GM12878 (cell line): ENCODE data around the gene CFAP126. TPM values are rescaled to one million over a fixed set of nuclear protein-coding genes. Genes with fewer than 3 reads are reported as not detected.

Experiments used
- ATAC-seq: fragments of 200-7000 bp; cut with Tn5 transposase; 3 replicates; pipeline ENCODE4 v1.9.1; 2020; ENCODE audit warnings: mild to moderate bottlenecking, moderate library complexity
- BruUV-seq: library from RNA; stranded (reverse); fragments of 400-500 nt; replicated peaks from 2 replicates; lab custom pipeline; 2021; lab: Mats Ljungman, UMichigan
- CTCF ChIA-PET: fragments of 300-600 bp; sonication (Branson Sonifier 250); formaldehyde crosslinking; extraction: SDS; loops from one replicate; lab custom pipeline; 2021; ENCODE audit warnings: inconsistent platforms; lab: Yijun Ruan, JAX
- POLR2A ChIA-PET: fragments of 350-600 bp; formaldehyde crosslinking; extraction: SDS; loops from one replicate; lab custom pipeline; 2021; ENCODE audit warnings: inconsistent platforms; lab: Charles Lee
- RAD21 ChIA-PET: fragments of 300-600 bp; sonication (Branson Sonifier 250); formaldehyde crosslinking; loops from one replicate; lab custom pipeline; 2023; ENCODE audit warnings: antibody characterized with exemption; ENCODE audit not compliant: unreplicated experiment; lab: Charles Lee
- SMC1A ChIA-PET: fragments of 300-600 bp; sonication (Branson Sonifier 250); formaldehyde crosslinking; loops from one replicate; lab custom pipeline; 2023; ENCODE audit not compliant: unreplicated experiment, uncharacterized antibody; lab: Charles Lee
- DNase-seq: peaks from one replicate; pipeline ENCODE4 v3.0.0-alpha.2; 2011; ENCODE audit warnings: low read depth, low spot score
- FAIRE-seq: peaks from 3 replicates; lab custom pipeline; 2011; peaks lifted over from hg19 to GRCh38; lab: Jason Lieb, UNC
- H2AFZ ChIP-seq: 2 replicates; pipeline ENCODE4 v1.6.0; 2011; ENCODE audit warnings: low read depth, low read length, control low read depth; ENCODE audit not compliant: control insufficient read depth
- H3K27ac ChIP-seq: 2 replicates; pipeline ENCODE4 v1.5.1; 2011; ENCODE audit warnings: control low read depth; ENCODE audit not compliant: control insufficient read depth, insufficient read depth
- H3K27me3 ChIP-seq, 2 experiments: replicated peaks in 1 of 2; 2 replicates each; pipeline versions ENCODE4 v1.6.0 to v1.6.1; 2011; ENCODE audit warnings: low read length in 1 of 2; ENCODE audit not compliant: control insufficient read depth in 2 of 2, insufficient read depth in 2 of 2
- H3K36me3 ChIP-seq, 2 experiments: 2 replicates each; pipeline ENCODE4 v1.5.1; 2011; ENCODE audit warnings: low read length in 1 of 2; ENCODE audit not compliant: control insufficient read depth in 2 of 2, insufficient read depth in 2 of 2
- H3K4me1 ChIP-seq: 2 replicates; pipeline ENCODE4 v1.6.1; 2011; ENCODE audit warnings: mild to moderate bottlenecking, low read length, moderate library complexity, mixed read lengths; ENCODE audit not compliant: control insufficient read depth, insufficient read depth
- H3K4me2 ChIP-seq: 2 replicates; pipeline ENCODE4 v1.6.0; 2011; ENCODE audit warnings: control low read depth; ENCODE audit not compliant: control insufficient read depth, insufficient read depth
- H3K4me3 ChIP-seq: fragments of 200-600 bp; sonication (generic); 2 replicates; pipeline ENCODE4 v1.5.1; 2016
- H3K79me2 ChIP-seq: 2 replicates; pipeline ENCODE4 v1.6.0; 2011; ENCODE audit warnings: low read length; ENCODE audit not compliant: control insufficient read depth, insufficient read depth
- H3K9ac ChIP-seq: 2 replicates; pipeline ENCODE4 v1.8.0; 2011; ENCODE audit warnings: low read length, control low read depth, mixed read lengths; ENCODE audit not compliant: control insufficient read depth, insufficient read depth
- H3K9me3 ChIP-seq: replicated peaks from 3 replicates; pipeline ENCODE4 v1.5.1; 2011; ENCODE audit warnings: mild to moderate bottlenecking, low read length; ENCODE audit not compliant: control insufficient read depth, insufficient read depth
- H4K20me1 ChIP-seq: 2 replicates; pipeline ENCODE4 v1.6.0; 2011; ENCODE audit not compliant: control insufficient read depth, insufficient read depth
- ATF3 ChIP-seq: IDR thresholded peaks from 2 replicates; pipeline ENCODE4 v1.6.1; 2011; ENCODE audit warnings: low read depth, mild to moderate bottlenecking, low read length, moderate library complexity, borderline replicate concordance; ENCODE audit errors: extremely low read depth
- CREB1 ChIP-seq: IDR thresholded peaks from 2 replicates; pipeline ENCODE4 v1.6.1; 2012; ENCODE audit warnings: low read depth, mild to moderate bottlenecking, inconsistent platforms
- MEF2B ChIP-seq: fragments of 450-650 bp; IDR thresholded peaks from 2 replicates; pipeline ENCODE4 v1.6.1; 2018; ENCODE audit warnings: mild to moderate bottlenecking, moderate library complexity; ENCODE audit not compliant: partially characterized antibody, poor library complexity, severe bottlenecking
- NKRF ChIP-seq: fragments of 450-650 bp; conservative IDR thresholded peaks from 2 replicates; pipeline ENCODE4 v1.6.1; 2017; ENCODE audit warnings: mild to moderate bottlenecking, moderate library complexity
- PBX3 ChIP-seq: IDR thresholded peaks from 2 replicates; pipeline ENCODE4 v1.6.1; 2011; ENCODE audit warnings: mild to moderate bottlenecking, low read depth, low read length, moderate library complexity; ENCODE audit not compliant: insufficient replicate concordance
- PRDM15 ChIP-seq: fragments of 450-650 bp; formaldehyde crosslinking; IDR thresholded peaks from 2 replicates; pipeline ENCODE4 v1.4.0; 2020; ENCODE audit warnings: mild to moderate bottlenecking, moderate library complexity
- RBBP5 ChIP-seq: fragments of 200-600 bp; sonication (generic); conservative IDR thresholded peaks from 2 replicates; pipeline ENCODE4 v1.6.1; 2016
- RELA ChIP-seq: fragments of 450-650 bp; IDR thresholded peaks from 2 replicates; pipeline ENCODE4 v1.8.0; 2014; ENCODE audit warnings: borderline replicate concordance; ENCODE audit not compliant: partially characterized antibody
- SP1 ChIP-seq: IDR thresholded peaks from one replicate; pipeline ENCODE4 v1.6.1; 2011; ENCODE audit warnings: low read depth, low read length
- ZSCAN29 ChIP-seq: fragments of 450-650 bp; IDR thresholded peaks from 2 replicates; pipeline ENCODE4 v1.6.1; 2017; ENCODE audit warnings: mild to moderate bottlenecking, moderate library complexity
- ZZZ3 ChIP-seq: IDR thresholded peaks from 2 replicates; pipeline ENCODE4 v1.6.1; 2011; ENCODE audit warnings: low read depth; ENCODE audit not compliant: control insufficient read depth, insufficient read length
- WGBS: methylation state at CpG from one replicate; pipeline ENCODE4 v1.1.6; 2016; ENCODE audit warnings: low lambda C conversion rate; ENCODE audit not compliant: insufficient replicate concordance, insufficient coverage; ENCODE audit errors: missing lambda C conversion rate; 5-methylcytosine and 5-hydroxymethylcytosine counted together
- in situ Hi-C: fragments of 300-500 bp; cut with MboI; formaldehyde crosslinking; loops from 9 replicates; pipeline ENCODE4 v1.14.3; 2018; ENCODE audit warnings: mixed read lengths
- intact Hi-C: fragments of 100-400 bp; cut with micrococcal nuclease; formaldehyde crosslinking; loops from one replicate; pipeline ENCODE4 v1.14.2; 2022; ENCODE audit not compliant: unreplicated experiment
- polyA plus RNA-seq, 11 experiments: library from polyadenylated mRNA; depleted of rRNA in 4 of 11; unstranded in 6 of 11; stranded (reverse) in 5 of 11; fragments of >200 nt; fragmentation: Nextera tagmentation in 4 of 11; fragmentation: Illumina TruSeq in 1 of 11; extraction: Ambion mirVana in 4 of 11; extraction: Trizol in 1 of 11; gene quantifications; 1 replicate in 1 of 11; 2 replicates in 10 of 11; pipeline versions ENCODE4 v1.2.1 to v1.2.3, GENCODE V29; 2011 to 2016; ENCODE audit warnings: inconsistent platforms in 2 of 11, missing spikeins in 2 of 11, low read depth in 1 of 11
- total RNA-seq, 4 experiments: library from RNA; depleted of rRNA in 3 of 4; stranded (reverse); fragments of >200 nt in 3 of 4; fragmentation: Illumina TruSeq in 1 of 4; extraction: Trizol in 1 of 4; gene quantifications; 2 replicates each; pipeline versions ENCODE4 v1.2.1 to v1.2.3, GENCODE V29; 2013 to 2021
- TF ChIP-seq, protein P1 (sequence below): fragments of 450-650 bp; IDR thresholded peaks from 2 replicates; pipeline ENCODE4 v1.6.1; 2017; ENCODE audit warnings: mild to moderate bottlenecking, moderate library complexity

Gene CFAP126
- total and polyA plus RNA-seq, 10 of the 15 experiments (the other 5 are each of a cell fraction or from before 2014, with no cell fraction given): not detected

GRCh38 chr1:161378014-161378413 lies 10.3 kb upstream of the CFAP126 start:
- H3K36me3 ChIP-seq: no peaks in the 10 kb centered on the region
- 0 out of 2 replicates have a peak, but pooled peaks cover 3% of the 10 kb centered on the region for H3K4me1 ChIP-seq
- DNase-seq (no peak), FAIRE-seq (no peak), ATAC-seq (no peak)
- H4K20me1 ChIP-seq: no peaks in the 10 kb centered on the region
- intact Hi-C loops (no loop called here), in situ Hi-C loops (no loop called here)
- CTCF ChIA-PET: interaction anchor here (0.8 to 10.4 kb wide), 5 partner anchors 87 to 212 kb away, joined by 3 to 204 read pairs (median 4); partner anchors contain the start of genes APOA2, PPOX and TOMM40L
- no peak overlapping the region for H2AFZ ChIP-seq
- POLR2A ChIA-PET: interaction anchor here (0.7 kb wide), 1 partner anchor 266 kb away, joined by 3 read pairs; no protein-coding TSS in a partner anchor
- no peaks in the 10 kb centered on the region for H3K27me3 ChIP-seq
- no peak overlapping the region for H3K4me3 ChIP-seq
- no peak overlapping the region for H3K4me2 ChIP-seq
- TF ChIP-seq NKRF: no peak
- no peak for TF ChIP-seq RBBP5
- TF ChIP-seq SP1: no peak
- no peak for TF ChIP-seq PBX3
- no peak for TF ChIP-seq MEF2B
- no peak for TF ChIP-seq RELA
- TF ChIP-seq ATF3: no peak
- no peak for TF ChIP-seq ZSCAN29
- no peak for TF ChIP-seq CREB1
- TF ChIP-seq PRDM15 (CRISPR knock-in tag): no peak
- TF ChIP-seq, protein P1, sequence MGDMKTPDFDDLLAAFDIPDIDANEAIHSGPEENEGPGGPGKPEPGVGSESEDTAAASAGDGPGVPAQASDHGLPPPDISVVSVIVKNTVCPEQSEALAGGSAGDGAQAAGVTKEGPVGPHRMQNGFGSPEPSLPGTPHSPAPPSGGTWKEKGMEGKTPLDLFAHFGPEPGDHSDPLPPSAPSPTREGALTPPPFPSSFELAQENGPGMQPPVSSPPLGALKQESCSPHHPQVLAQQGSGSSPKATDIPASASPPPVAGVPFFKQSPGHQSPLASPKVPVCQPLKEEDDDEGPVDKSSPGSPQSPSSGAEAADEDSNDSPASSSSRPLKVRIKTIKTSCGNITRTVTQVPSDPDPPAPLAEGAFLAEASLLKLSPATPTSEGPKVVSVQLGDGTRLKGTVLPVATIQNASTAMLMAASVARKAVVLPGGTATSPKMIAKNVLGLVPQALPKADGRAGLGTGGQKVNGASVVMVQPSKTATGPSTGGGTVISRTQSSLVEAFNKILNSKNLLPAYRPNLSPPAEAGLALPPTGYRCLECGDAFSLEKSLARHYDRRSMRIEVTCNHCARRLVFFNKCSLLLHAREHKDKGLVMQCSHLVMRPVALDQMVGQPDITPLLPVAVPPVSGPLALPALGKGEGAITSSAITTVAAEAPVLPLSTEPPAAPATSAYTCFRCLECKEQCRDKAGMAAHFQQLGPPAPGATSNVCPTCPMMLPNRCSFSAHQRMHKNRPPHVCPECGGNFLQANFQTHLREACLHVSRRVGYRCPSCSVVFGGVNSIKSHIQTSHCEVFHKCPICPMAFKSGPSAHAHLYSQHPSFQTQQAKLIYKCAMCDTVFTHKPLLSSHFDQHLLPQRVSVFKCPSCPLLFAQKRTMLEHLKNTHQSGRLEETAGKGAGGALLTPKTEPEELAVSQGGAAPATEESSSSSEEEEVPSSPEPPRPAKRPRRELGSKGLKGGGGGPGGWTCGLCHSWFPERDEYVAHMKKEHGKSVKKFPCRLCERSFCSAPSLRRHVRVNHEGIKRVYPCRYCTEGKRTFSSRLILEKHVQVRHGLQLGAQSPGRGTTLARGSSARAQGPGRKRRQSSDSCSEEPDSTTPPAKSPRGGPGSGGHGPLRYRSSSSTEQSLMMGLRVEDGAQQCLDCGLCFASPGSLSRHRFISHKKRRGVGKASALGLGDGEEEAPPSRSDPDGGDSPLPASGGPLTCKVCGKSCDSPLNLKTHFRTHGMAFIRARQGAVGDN: no peak
- TF ChIP-seq ZZZ3: no peak
- WGBS: 81% methylated on average over 5 of the region's 5 CpGs
- H3K9ac ChIP-seq: no peak overlapping the region
- no peaks in the 10 kb centered on the region for H3K79me2 ChIP-seq
- H3K27ac ChIP-seq: no peak overlapping the region
- H3K9me3 ChIP-seq: no peaks in the 10 kb centered on the region
- SMC1A ChIA-PET: interaction anchor here (1.4 kb wide), 1 partner anchor 56 kb away, joined by 4 read pairs; no protein-coding TSS in a partner anchor
- no TSS peak for BruUV-seq
- RAD21 ChIA-PET: interaction anchor here (0.7 to 0.8 kb wide), 2 partner anchors 161 to 184 kb away, joined by 3 read pairs; no protein-coding TSS in a partner anchor
